ENCODE data around the gene LMX1A.

Gene LMX1A

DNA sequence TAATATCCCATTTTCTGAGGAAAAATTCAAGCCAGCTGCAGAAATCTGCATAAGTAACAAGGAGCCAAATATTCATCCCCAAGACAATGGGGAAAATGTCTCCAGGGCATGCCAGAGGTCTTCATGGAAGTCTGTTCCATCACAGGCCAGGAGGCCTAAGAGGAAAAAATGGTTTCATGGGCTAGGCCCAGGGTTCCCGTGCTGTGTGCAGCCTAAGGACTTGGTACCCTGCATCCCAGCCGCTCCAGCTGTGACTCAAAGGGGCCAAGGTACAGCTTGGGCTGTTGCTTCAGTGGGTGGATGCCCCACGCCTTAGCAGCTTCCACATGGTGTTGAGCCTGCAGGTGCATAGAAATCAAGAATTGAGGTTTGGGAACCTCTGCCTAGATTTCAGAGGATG lies 173.5 kb downstream of the LMX1A start:
- Histone ChIP-seq H3K4me1 (peaks cover 9 to 25% (median 11%) of the 10 kb centered on the region in 10 experiments; a peak in 18 of 20 replicates), H3K9me3 (replicated peaks in 1 of 11) (peaks cover 30 to 44% (median 38%) of the 10 kb centered on the region in 11 experiments), H4K20me1 (no peaks in the 10 kb centered on the region), H3K9ac (no peak overlapping the region), H3K4me2 (no peak overlapping the region), H3K36me3 (peaks cover 0 to 5% (median 0%) of the 10 kb centered on the region in 11 experiments; a peak in 3 of 22 replicates), H3K27ac (no peak overlapping the region), H3K27me3 (no peaks in the 10 kb centered on the region), H3K4me3 (no peak overlapping the region)
- no peak for TF ChIP-seq Cebpa-rat (IDR thresholded peaks at IDR 0.05)

DNA sequence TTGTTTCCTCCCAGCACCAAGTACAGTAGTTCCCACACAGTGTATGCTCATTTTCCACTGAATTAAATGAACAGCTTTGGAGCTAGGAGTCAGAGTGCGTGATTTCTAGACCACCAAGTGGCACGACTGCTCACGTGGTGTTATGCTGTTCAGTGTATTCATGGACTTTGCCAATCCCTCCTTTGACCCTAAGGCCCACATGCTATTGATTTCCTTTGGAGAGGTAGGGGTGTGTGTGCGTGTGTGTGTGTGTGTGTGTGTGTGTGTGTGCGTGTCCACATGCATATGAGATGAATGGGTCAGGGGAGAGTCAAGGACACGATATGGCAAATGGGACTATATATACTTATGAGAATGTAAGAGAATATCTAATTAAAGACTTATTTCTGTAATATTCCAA lies 177.2 kb downstream of the LMX1A start:
- no peak overlapping the region for H3K4me3 ChIP-seq
- H3K9ac ChIP-seq, result no peak overlapping the region
- H3K27ac ChIP-seq, result no peak overlapping the region; a peak in 1 of 22 replicates
- peaks cover 21 to 25% (median 24%) of the 10 kb centered on the region in 11 experiments for H3K9me3 ChIP-seq (replicated peaks in 1 of 11)
- H4K20me1 ChIP-seq, result no peaks in the 10 kb centered on the region
- no peak for TF ChIP-seq Cebpa-rat (IDR thresholded peaks at IDR 0.05)
- H3K27me3 ChIP-seq, result no peaks in the 10 kb centered on the region
- peaks cover 0 to 5% (median 0%) of the 10 kb centered on the region in 11 experiments; a peak in 3 of 22 replicates for H3K36me3 ChIP-seq
- peak overlapping the region in 2 of 11 experiments; percentile 55 to 63; a peak in 4 of 22 replicates for H3K4me2 ChIP-seq
- H3K4me1 ChIP-seq, result peaks cover 10 to 21% (median 13%) of the 10 kb centered on the region in 10 experiments; a peak in 18 of 20 replicates

- Histone ChIP-seq H3K4me1 (peaks cover 10 to 21% (median 13%) of the 10 kb centered on the region in 10 experiments; a peak in 18 of 20 replicates), H3K27ac (no peak overlapping the region)
These were observed 182.0 kb downstream of the LMX1A start for GRCh38 chr1:165174491-165174890.

DNA sequence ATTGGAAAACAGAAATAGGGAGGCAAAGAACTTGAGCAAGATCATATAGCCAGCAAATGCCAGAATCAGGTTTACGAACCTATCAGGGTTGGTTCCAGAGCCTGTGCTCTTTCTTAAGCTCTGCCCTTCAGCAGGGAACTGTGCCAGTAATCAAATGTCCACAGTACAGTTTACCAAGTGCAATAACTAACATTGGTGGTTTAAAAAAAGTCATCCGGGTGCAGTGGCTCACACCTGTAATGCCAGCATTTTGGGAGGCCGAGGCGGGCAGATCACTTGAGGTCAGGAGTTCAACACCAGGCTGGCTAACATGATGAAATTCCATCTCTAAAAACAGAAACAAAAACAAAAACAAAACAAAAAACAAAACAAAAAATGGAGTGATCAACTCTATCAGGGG lies 182.7 kb downstream of the LMX1A start:
- no peak overlapping the region for H3K27ac ChIP-seq

More at GRCh38 chr1:165174491-165174890, 182.0 kb downstream of the LMX1A start:
- no peaks in the 10 kb centered on the region for H4K20me1 ChIP-seq
- no peak overlapping the region for H3K9ac ChIP-seq
- no peaks in the 10 kb centered on the region for H3K36me3 ChIP-seq
- TF ChIP-seq Cebpa-rat (IDR thresholded peaks at IDR 0.05), result no peak
- no peak overlapping the region for H3K4me3 ChIP-seq
- no peak overlapping the region for H3K4me2 ChIP-seq
- H3K9me3 ChIP-seq (replicated peaks in 1 of 11), result no peaks in the 10 kb centered on the region
- no peaks in the 10 kb centered on the region for H3K27me3 ChIP-seq

DNA sequence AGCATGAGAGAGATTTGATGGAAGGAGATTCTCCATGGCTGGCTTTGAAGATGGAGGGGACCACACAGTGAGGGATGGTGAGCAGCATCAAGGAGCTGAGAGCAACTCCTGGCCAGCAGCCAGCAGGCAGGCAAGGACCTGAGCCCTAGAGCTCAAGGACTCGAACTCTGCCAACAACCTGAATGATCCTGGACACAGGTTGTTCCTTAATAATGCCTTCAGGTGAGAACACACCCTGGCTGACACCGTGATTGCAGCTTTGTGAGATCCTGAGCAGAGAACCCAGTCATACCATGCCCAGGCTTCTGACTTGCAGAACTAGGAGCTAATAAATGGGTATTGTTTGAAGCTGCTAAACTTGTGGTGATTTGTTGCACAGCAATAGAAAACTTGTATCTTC lies 183.1 kb downstream of the LMX1A start:
- H4K20me1 ChIP-seq, result no peaks in the 10 kb centered on the region
- H3K9me3 ChIP-seq (replicated peaks in 1 of 11), result no peaks in the 10 kb centered on the region
- peaks cover 2 to 10% (median 7%) of the 10 kb centered on the region in 10 experiments; a peak in 17 of 20 replicates for H3K4me1 ChIP-seq
- no peak for TF ChIP-seq Cebpa-rat (IDR thresholded peaks at IDR 0.05)
- no peak overlapping the region for H3K4me2 ChIP-seq
- no peak overlapping the region for H3K4me3 ChIP-seq
- no peaks in the 10 kb centered on the region for H3K27me3 ChIP-seq
- no peak overlapping the region for H3K27ac ChIP-seq
- H3K9ac ChIP-seq, result no peak overlapping the region
- H3K36me3 ChIP-seq, result no peaks in the 10 kb centered on the region

More for the DNA sequence above, 182.7 kb downstream of the LMX1A start:
- Histone ChIP-seq H3K9me3 (replicated peaks in 1 of 11) (no peaks in the 10 kb centered on the region), H4K20me1 (no peaks in the 10 kb centered on the region), H3K9ac (no peak overlapping the region), H3K4me3 (no peak overlapping the region), H3K4me2 (no peak overlapping the region), H3K36me3 (no peaks in the 10 kb centered on the region), H3K27me3 (no peaks in the 10 kb centered on the region), H3K4me1 (peaks cover 6 to 15% (median 11%) of the 10 kb centered on the region in 10 experiments; a peak in 18 of 20 replicates)
- TF ChIP-seq Cebpa-rat (IDR thresholded peaks at IDR 0.05), result no peak

DNA sequence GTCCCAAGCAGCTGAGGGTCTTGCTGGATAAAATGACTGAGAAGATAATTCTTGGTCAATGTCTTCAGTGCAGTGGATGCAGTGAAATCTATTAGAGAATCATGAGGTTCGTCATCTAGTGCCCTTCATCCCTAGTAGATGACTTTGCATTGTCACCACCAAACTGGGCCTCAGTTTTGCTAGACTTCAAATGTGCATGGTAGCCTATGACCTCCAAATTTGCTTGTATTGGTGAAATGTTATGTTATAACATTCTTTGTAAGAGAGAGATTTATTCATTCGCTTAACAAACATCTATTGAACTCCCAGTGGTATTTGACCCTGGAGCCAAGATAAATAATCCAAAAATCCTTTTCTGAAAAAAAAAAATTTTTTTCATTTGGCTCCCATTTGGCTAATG lies 183.8 kb downstream of the LMX1A start:
- TF ChIP-seq Cebpa-rat (IDR thresholded peaks at IDR 0.05), result no peak
- Histone ChIP-seq H3K27me3 (no peaks in the 10 kb centered on the region), H3K9ac (no peak overlapping the region), H3K4me2 (no peak overlapping the region), H3K27ac (no peak overlapping the region), H3K4me3 (no peak overlapping the region), H3K9me3 (replicated peaks in 1 of 11) (no peaks in the 10 kb centered on the region), H3K4me1 (peaks cover 0 to 3% (median 0%) of the 10 kb centered on the region in 10 experiments; a peak in 7 of 20 replicates), H3K36me3 (no peaks in the 10 kb centered on the region), H4K20me1 (no peaks in the 10 kb centered on the region)

DNA sequence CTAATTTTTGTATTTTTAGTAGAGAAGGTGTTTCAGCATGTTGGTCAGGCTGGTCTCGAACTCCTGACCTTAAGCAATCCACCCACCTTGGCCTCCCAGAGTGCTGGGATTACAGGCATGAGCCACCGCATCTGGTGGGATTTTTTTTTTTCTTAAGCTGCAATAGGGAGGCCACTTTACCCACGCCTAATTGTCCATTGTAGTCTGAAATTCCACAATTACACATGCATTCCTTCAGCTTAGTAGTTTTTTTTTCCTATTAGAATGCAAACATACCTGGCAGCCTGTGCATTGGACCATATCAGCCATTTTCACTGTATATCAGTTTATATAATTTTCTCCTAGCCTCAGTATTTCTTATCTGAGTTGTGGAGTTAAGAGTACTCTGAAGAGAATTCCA lies 186.8 kb downstream of the LMX1A start:
- no peaks in the 10 kb centered on the region for H3K4me1 ChIP-seq
- H3K4me2 ChIP-seq, result no peak overlapping the region
- H3K27me3 ChIP-seq, result no peaks in the 10 kb centered on the region
- no peak for TF ChIP-seq Cebpa-rat (IDR thresholded peaks at IDR 0.05)
- H3K4me3 ChIP-seq, result no peak overlapping the region
- no peaks in the 10 kb centered on the region for H3K9me3 ChIP-seq (replicated peaks in 1 of 11)
- no peak overlapping the region for H3K27ac ChIP-seq
- no peaks in the 10 kb centered on the region for H4K20me1 ChIP-seq
- no peak overlapping the region for H3K9ac ChIP-seq
- no peaks in the 10 kb centered on the region for H3K36me3 ChIP-seq

DNA sequence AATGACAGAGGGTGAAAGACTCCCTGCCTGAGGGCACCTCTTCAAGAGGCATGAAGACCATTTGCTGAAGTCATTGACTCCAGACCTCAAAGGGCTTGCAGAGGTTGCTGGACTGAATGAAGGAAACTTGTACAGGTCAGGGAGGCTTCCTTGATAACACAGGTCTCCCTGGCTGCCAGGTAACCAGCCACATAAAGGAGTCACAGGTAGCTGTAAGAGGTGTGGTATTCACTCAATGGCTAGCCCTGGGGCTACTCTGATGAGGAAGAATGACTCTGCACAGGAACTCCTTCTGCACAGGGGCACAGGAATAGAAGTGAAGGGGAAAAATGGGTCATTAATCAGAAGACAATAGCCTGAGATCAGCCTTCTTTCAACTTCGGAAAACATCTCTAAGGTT lies 187.5 kb downstream of the LMX1A start:
- Histone ChIP-seq H3K4me3 (no peak overlapping the region), H3K27me3 (no peaks in the 10 kb centered on the region), H3K9me3 (replicated peaks in 1 of 11) (no peaks in the 10 kb centered on the region), H3K4me2 (no peak overlapping the region), H4K20me1 (no peaks in the 10 kb centered on the region), H3K9ac (no peak overlapping the region), H3K4me1 (no peaks in the 10 kb centered on the region), H3K27ac (no peak overlapping the region), H3K36me3 (no peaks in the 10 kb centered on the region)
- TF ChIP-seq Cebpa-rat (IDR thresholded peaks at IDR 0.05), result no peak

GRCh38 chr1:165168467-165168866 lies 188.0 kb downstream of the LMX1A start:
- no peaks in the 10 kb centered on the region for H3K9me3 ChIP-seq (replicated peaks in 1 of 11)
- no peaks in the 10 kb centered on the region for H4K20me1 ChIP-seq
- no peak overlapping the region for H3K9ac ChIP-seq
- H3K27ac ChIP-seq, result no peak overlapping the region
- H3K36me3 ChIP-seq, result no peaks in the 10 kb centered on the region
- no peak overlapping the region for H3K4me3 ChIP-seq
- no peaks in the 10 kb centered on the region for H3K4me1 ChIP-seq
- H3K4me2 ChIP-seq, result no peak overlapping the region
- TF ChIP-seq Cebpa-rat (IDR thresholded peaks at IDR 0.05), result no peak
- no peaks in the 10 kb centered on the region for H3K27me3 ChIP-seq

- H3K4me2 ChIP-seq, result no peak overlapping the region
- H3K27ac ChIP-seq, result no peak overlapping the region
- no peak overlapping the region for H3K4me3 ChIP-seq
- no peak overlapping the region for H3K9ac ChIP-seq
- H3K27me3 ChIP-seq, result no peaks in the 10 kb centered on the region
- H3K36me3 ChIP-seq, result no peaks in the 10 kb centered on the region
- no peaks in the 10 kb centered on the region for H3K9me3 ChIP-seq (replicated peaks in 1 of 11)
- no peak for TF ChIP-seq Cebpa-rat (IDR thresholded peaks at IDR 0.05)
- H3K4me1 ChIP-seq, result no peaks in the 10 kb centered on the region
- H4K20me1 ChIP-seq, result no peaks in the 10 kb centered on the region
These were observed 193.8 kb downstream of the LMX1A start for GRCh38 chr1:165162671-165163241.

Measured in BLaER1 treated with 17β-estradiol and CSF1 and Interleukin-3, amounts not matched to agents 10 nM and 100 nM (cell line).